Hepatocyte (in vitro differentiated cells): ENCODE data around the gene ISX.

Experiments
- CTCF ChIP-seq: fragments of 200-600 bp; sonication (generic); IDR thresholded peaks from 2 replicates; pipeline ENCODE4 v1.5.1; 2016; ENCODE audit warnings: antibody characterized with exemption, mild to moderate bottlenecking; ENCODE audit not compliant: poor library complexity
- EZH2 ChIP-seq: fragments of 200-600 bp; sonication (generic); IDR thresholded peaks from 2 replicates; pipeline ENCODE4 v1.6.1; 2016; ENCODE audit warnings: antibody characterized with exemption, mild to moderate bottlenecking, borderline replicate concordance
- EZH2phosphoT487 ChIP-seq: fragments of 200-600 bp; sonication (generic); IDR thresholded peaks from one replicate; pipeline ENCODE4 v1.6.1; 2018; ENCODE audit warnings: antibody characterized with exemption, mild to moderate bottlenecking, low read depth, moderate library complexity; ENCODE audit not compliant: unreplicated experiment, severe bottlenecking

- TF ChIP-seq CTCF, result no peak
- no peak for TF ChIP-seq EZH2
- no peak for TF ChIP-seq EZH2phosphoT487
Measured at GRCh38 chr22:35057155-35057554, 8.8 kb upstream of the ISX start.
